Kidney glomerular epithelial cell (primary cell): ENCODE results near the gene SAPCD1.

ENCODE experiments used
- DNase-seq: peaks from one replicate; lab custom pipeline; 2025; lab: John Stamatoyannopoulos, UW

SAPCD1 gene

DNA sequence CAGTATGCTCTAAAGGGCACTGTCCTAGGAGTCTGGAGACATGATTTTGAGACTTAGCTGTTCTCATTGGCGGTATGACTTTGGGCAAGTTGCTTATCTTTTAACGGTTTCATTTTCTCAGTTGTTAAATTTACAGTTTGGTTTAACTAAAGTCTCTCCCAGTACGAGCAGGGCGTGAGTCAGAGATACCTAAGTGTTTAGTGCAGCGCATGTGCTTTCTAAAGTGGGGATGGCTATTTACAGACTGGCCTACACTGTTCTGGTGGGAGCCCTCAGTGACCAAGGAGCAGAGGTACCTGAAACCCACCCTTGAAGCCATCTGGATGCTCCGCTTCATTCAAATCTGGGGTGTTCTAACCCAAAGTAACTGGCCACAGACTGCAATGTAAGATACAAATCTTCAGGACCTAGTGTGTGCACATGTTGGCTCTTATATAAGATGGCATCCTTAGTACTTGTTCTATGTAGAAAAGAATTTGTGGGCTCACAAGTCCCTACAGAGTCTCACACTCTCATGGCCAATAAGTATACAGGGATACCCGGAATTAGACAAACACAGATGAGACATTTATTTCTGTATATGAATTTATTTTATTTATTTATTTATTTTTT lies 11.9 kb upstream of the SAPCD1 start:
- no peak for DNase-seq

DNA sequence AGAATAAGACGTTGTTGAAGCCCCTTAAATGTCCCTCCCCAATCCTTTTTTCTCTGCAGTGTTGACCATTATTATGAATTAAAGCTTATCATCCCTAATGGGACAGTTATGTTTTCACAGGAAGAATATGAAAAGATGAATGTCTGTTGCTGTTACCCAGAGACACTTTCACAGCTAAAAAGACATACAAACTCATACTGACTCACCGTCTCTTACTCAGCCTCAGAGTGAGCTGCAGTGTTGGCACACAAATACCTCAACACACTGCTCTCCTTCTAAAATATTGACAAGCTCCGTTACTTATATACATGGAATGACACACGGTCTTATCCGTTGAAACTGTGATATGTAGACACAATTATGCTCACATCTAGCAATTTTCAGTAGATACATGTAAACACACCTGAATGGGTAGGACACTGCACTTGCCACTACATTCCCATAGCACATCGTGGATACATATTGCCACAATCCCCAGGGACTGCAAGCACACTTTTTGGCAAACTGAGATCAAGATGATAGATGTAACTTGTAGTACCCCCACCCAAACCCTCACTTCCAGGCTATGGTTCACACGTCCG lies 9.6 kb upstream of the SAPCD1 start:
- peak; percentile 77 for DNase-seq

DNA sequence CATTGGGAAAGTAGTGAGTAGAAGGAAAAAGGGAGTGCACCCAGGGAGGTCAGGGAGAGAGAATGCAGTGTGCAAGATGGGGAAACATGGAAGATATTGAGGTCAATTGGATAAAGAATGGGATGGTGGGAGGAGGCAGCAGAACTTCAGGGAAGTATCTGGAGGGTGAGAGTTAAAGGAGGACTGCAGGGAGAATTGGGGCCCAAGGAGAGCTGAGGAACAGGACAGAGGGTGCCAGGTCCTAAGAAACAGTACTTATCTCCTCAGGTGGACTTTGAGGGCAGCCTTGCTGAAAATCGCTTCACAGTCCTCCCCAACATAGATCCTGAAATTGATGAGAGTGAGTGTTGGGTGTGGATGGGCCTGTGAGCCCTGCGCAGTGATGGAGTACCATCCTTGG lies 4.2 kb upstream of the SAPCD1 start:
- no peak for DNase-seq

- no peak for DNase-seq
These were observed 1.7 kb upstream of the SAPCD1 start for GRCh38 chr6:31760790-31761189.

DNA sequence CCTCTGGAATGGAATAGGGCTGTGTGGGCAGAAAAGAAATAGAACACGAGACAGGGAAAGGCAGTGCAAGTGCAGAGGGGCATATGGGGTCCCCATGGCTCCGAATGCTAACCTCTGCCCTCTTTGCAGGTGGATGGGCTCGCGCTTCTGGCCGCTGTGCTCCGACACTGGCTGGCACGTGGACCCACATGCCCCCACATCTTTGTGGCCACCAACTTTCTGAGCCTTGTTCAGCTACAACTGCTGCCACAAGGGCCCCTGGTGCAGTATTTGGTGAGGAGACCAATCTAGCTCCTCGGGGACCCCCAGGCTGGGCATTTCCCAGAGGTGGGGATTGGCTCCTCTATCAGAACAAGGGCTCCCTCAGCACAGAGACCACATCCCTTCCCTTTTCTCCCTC lies 1.1 kb upstream of the SAPCD1 start:
- DNase-seq = no peak

- no peak for DNase-seq
These were observed 592 bp downstream of the SAPCD1 start for GRCh38 chr6:31762878-31763618.

GRCh38 chr6:31763619-31763940 lies 1.1 kb downstream of the SAPCD1 start:
- DNase-seq = no peak

GRCh38 chr6:31764198-31764597 lies 1.7 kb downstream of the SAPCD1 start:
- no peak for DNase-seq

DNA sequence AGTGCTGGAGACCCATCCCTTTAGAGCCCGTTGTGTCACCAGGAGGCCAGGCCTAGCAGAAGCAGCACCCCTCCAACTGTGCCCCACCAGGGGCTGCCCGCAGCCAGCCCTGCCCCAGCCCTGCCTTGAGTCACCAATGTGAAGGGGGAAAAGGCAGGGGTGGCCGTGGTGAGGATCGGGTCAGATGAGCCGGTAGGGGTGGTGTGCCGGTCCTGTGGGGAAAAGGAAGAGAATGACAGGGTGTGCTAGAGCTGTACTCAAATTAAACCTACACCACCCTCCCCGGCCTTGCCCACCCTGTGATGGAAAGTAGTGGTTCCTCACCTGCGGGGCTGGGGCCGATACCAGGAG lies 3.1 kb downstream of the SAPCD1 start:
- no peak for DNase-seq

DNA sequence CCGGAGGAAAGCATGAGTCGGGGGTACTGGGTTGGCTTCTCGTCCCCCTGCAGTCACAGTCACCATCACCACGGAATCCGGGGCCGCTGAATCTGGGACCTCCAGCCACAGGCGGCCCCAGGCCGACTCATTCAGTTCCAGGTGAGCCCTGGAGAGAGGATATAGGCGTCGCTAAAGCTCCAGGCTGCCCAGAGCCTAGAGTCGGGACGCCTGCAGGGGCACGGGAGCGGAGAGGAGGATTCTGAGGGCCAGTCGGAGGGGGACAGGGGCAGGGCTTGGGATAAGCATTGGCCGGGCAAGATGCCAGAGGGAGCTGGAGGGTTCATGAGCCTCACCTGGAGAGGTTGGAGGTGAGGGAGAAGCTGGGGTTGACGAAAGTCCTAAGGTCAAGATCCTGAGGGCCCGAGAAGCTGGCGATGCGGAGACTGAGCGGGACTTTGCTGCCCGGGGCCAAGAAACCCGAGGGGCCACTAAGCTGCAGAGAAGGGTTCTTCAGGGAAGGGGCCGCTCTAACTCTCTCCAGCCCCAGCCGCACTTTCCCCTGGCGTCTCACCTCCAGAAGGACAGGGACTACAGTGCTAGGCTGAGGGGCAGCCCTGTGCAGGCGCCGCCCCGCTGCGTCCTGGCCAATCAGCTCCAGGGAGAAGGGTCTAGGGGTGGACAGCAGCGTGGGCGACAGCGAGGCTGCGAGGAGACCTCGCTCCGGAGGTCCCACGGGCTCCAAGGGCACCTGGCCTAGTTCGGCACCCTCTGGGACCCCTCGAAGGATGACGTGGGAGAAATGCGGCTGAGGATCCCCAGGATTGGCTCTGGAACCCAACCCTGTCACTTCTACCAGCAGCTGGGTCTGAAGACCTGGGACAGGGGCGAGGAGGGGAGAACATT lies 3.7 kb downstream of the SAPCD1 start:
- no peak for DNase-seq

GRCh38 chr6:31767096-31767645 lies 4.7 kb downstream of the SAPCD1 start:
- DNase-seq = no peak

DNA sequence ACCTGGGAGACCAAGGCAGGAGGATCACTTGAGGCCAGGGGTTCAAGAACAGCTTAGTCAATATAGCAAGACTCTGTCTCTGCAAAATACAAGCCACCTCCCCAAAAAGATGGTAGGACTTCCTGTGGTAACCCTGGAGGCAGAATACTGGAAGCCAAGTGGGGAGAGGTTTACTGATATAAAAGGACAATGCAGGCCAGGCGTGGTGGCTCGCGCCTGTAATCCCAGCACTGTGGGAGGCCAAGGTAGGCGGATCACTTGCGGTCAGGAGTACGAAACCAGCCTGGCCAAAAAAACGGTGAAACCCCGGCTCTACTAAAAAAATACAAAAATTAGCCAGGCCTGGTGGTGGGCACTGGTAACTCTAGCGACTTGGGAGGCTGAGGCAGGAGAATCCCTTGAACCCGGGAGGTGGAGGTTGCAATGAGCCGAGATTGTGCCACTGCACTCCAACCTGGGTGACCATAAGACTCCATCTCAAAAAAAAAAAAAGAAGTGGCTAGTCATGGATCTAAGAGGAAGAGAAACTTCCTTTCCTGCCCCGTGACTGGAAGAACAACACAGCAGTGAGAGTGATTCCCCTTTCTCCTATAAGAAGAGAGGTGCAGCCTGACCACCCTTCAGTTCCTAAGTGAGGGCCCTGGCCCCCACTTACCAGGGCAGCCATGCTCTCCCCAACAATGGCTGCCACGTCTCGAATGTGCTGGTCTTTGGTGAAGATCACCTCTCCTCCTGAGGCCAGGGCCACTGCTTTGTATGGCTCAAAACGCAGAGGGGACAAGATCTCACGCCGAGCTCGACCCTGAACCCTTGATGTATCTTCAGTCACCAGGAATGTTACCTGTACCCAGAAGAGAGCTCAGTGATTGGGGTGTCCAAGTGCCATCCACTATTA lies 6.2 kb downstream of the SAPCD1 start:
- no peak for DNase-seq

- DNase-seq = no peak
These were observed 7.4 kb downstream of the SAPCD1 start for GRCh38 chr6:31769684-31770371.

DNA sequence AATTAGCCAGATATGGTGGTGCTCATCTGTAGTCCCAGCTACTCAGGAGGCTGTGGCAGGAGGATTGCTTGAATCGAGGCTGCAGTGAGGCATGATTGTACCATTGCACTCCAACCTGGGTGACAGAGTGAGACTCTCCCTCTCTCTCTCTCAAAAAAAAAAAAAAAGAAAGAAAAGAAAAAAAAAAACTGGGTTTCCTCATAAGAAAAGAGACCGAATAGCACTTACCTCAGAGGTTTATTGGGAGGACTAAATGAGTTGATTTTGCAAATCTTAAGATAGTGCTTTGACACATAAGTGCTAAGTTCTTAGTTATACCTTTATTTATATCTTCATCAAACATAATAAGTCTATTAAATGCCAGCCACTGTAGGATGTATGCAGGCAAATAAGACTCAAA lies 8.4 kb downstream of the SAPCD1 start:
- no peak for DNase-seq

DNA sequence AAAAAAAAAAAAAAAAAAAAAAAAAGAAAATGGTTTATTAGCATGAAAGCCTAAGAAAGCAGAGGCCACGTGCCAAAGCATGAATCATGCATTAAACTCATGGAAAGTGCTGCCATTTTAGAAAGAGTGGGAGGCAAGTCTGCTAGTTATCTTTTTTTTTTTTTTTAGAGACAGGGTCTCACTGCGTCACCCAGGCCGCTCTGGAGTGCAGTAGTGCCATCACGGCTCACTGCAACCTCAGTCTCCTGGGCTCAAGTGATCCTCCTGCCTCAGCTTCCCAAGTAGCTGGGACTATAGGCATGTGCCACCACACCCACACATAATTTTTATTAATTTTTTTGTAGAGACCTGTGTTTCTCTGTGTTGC lies 9.5 kb downstream of the SAPCD1 start:
- DNase-seq = no peak

- no peak for DNase-seq
These were observed 12.7 kb downstream of the SAPCD1 start for GRCh38 chr6:31775184-31775583.

GRCh38 chr6:31775633-31776484 lies 13.4 kb downstream of the SAPCD1 start:
- DNase-seq = no peak

DNA sequence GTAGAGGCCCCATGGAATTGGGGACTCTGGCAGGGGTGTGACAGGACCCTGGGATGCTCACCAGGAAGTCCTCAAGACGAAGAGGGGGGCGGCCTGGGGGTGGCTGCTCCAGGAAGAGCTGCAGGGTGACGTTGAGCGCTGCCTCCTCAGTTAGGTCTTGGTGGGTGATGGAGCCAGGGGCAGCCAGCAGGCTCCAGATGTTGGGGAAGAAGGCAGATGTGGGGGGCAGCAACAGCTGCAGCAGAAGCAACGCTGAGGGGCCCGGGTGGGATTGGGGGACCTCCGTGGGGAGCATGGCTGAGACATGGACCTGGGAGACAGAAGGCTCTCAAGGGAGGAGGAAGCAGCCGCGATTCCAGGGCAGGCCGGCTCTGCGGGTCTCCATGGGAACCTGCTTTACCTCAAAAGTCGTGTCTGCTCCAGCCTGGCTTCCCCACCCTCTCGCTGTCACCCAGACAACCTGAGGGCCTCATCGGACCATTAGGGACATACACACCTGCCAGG lies 14.1 kb downstream of the SAPCD1 start:
- DNase-seq = no peak

- peak; percentile 98 for DNase-seq
These were observed 14.7 kb downstream of the SAPCD1 start, which contains the start of gene VWA7 for GRCh38 chr6:31776989-31777666. TSS of gene VWA7 (minus strand) at chr6:31777328. CDS start at chr6:31776779, 549 bp downstream.
